Breast epithelium (tissue), 3 donors: ENCODE measurements around the gene ANKRD45.
"Not testable (repeated sequence)": the region's sequence is repeated elsewhere in the genome, so short reads cannot be mapped to it uniquely, and the experiment has no call there.

ENCODE experiments used
- POLR2A ChIP-seq: fragments of 450-650 bp; IDR thresholded peaks from one replicate; pipeline ENCODE4 v1.6.1; 2016; ENCODE audit warnings: antibody characterized with exemption, mild to moderate bottlenecking, moderate library complexity
- POLR2AphosphoS5 ChIP-seq, 3 donors: sonication (generic); formaldehyde crosslinking; IDR thresholded peaks; one replicate each; pipeline ENCODE4 v1.6.1; 2017; ENCODE audit warnings: antibody characterized with exemption in 3 of 3
- TF ChIP-seq, protein P1 (sequence below), 3 donors: fragments of 450-650 bp; IDR thresholded peaks; one replicate each; pipeline ENCODE4 v1.5.1; 2016 to 2017; ENCODE audit warnings: antibody characterized with exemption in 3 of 3, mild to moderate bottlenecking in 3 of 3, moderate library complexity in 3 of 3

DNA sequence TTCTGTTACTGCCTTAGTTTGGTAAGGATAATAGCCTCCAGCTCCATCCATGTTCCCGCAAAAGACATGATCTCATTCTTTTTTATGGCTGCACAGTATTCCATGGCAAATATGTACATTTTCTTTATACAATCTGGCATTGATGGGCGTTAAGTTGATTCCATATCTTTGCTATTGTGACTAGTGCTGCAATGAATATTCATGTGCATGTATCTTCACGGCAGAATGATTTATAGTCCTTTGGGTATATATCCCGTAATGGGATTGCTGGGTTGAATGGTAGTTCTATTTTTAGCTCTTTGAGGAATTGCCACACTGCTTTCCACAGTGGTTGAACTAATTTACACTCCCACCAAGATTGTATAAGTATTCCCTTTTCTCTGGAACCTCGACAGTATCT lies 78.5 kb downstream of the ANKRD45 start:
- TF ChIP-seq, protein P1, sequence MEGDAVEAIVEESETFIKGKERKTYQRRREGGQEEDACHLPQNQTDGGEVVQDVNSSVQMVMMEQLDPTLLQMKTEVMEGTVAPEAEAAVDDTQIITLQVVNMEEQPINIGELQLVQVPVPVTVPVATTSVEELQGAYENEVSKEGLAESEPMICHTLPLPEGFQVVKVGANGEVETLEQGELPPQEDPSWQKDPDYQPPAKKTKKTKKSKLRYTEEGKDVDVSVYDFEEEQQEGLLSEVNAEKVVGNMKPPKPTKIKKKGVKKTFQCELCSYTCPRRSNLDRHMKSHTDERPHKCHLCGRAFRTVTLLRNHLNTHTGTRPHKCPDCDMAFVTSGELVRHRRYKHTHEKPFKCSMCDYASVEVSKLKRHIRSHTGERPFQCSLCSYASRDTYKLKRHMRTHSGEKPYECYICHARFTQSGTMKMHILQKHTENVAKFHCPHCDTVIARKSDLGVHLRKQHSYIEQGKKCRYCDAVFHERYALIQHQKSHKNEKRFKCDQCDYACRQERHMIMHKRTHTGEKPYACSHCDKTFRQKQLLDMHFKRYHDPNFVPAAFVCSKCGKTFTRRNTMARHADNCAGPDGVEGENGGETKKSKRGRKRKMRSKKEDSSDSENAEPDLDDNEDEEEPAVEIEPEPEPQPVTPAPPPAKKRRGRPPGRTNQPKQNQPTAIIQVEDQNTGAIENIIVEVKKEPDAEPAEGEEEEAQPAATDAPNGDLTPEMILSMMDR (IDR thresholded peaks at IDR 0.05) = not testable (repeated sequence)
- TF ChIP-seq POLR2A; POLR2AphosphoS5 (IDR thresholded peaks at IDR 0.05): not testable (repeated sequence)
